Suprapubic skin (tissue), 4 donors: ENCODE measurements around the gene GON4L.

Source experiments
- CTCF ChIP-seq, 2 donors: fragments of 200-600 bp in 1 of 2; fragments of 450-650 bp in 1 of 2; sonication (generic) in 1 of 2; IDR thresholded peaks; one replicate each; pipeline ENCODE4 v1.5.1; 2016 to 2019; ENCODE audit warnings: antibody characterized with exemption in 2 of 2, mild to moderate bottlenecking in 1 of 2, moderate library complexity in 1 of 2
- POLR2A ChIP-seq, 2 donors: fragments of 450-650 bp; IDR thresholded peaks; one replicate each; pipeline ENCODE4 v1.6.1; 2017; ENCODE audit warnings: antibody characterized with exemption in 2 of 2, mild to moderate bottlenecking in 2 of 2, moderate library complexity in 2 of 2
- POLR2AphosphoS5 ChIP-seq, 3 donors: sonication (generic); formaldehyde crosslinking; IDR thresholded peaks; one replicate each; pipeline ENCODE4 v1.6.1; 2017; ENCODE audit warnings: antibody characterized with exemption in 3 of 3

DNA sequence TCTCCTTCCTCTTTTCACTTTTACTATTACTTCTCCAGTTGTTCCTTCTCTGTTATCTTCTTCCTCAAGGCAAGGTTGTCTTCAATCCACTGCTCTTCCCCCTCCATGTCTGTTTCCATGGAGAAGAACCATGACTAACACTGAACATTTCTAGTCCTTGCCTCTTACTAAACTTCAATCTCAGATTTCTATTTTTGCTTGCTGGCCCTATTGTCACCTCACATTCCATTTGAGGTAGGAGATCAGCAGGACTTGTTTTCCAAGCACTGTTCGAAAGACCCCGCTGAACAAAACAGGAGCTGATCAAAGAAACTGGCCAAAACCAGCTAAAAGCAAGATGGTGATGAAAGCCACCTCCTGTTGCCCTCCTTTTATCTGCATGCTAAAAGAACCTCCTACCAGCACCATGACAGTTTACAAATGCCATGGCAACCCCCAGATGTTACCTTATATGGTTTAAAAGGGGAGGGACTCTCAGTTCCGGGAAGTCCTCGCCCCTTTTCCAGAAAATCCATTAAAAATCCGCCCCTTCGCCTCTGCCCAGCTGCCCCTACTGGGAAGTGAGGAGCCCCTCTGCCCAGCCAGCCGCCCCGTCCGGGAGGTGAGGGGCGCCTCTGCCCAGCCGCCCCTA is 22.6 kb downstream of the GON4L start:
- TF ChIP-seq CTCF (IDR thresholded peaks at IDR 0.05) (no peak), POLR2A (IDR thresholded peaks at IDR 0.05) (no peak), POLR2AphosphoS5 (IDR thresholded peaks at IDR 0.05) (no peak)
